GM10266 (cell line): Measurements from ENCODE around the gene FAM78A.

Experiments
- DNase-seq: peaks from one replicate; pipeline ENCODE4 v3.0.0; 2012; ENCODE audit errors: extremely low spot score
- TF ChIP-seq, protein P1 (sequence below): IDR thresholded peaks from 2 replicates; pipeline ENCODE4 v1.5.1; 2012; ENCODE audit warnings: mild to moderate bottlenecking, low read depth; ENCODE audit not compliant: control insufficient read depth, insufficient read depth; ENCODE audit errors: missing control alignments

The FAM78A gene, protein sequence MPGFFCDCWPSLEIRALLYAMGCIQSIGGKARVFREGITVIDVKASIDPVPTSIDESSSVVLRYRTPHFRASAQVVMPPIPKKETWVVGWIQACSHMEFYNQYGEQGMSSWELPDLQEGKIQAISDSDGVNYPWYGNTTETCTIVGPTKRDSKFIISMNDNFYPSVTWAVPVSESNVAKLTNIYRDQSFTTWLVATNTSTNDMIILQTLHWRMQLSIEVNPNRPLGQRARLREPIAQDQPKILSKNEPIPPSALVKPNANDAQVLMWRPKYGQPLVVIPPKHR

DNA sequence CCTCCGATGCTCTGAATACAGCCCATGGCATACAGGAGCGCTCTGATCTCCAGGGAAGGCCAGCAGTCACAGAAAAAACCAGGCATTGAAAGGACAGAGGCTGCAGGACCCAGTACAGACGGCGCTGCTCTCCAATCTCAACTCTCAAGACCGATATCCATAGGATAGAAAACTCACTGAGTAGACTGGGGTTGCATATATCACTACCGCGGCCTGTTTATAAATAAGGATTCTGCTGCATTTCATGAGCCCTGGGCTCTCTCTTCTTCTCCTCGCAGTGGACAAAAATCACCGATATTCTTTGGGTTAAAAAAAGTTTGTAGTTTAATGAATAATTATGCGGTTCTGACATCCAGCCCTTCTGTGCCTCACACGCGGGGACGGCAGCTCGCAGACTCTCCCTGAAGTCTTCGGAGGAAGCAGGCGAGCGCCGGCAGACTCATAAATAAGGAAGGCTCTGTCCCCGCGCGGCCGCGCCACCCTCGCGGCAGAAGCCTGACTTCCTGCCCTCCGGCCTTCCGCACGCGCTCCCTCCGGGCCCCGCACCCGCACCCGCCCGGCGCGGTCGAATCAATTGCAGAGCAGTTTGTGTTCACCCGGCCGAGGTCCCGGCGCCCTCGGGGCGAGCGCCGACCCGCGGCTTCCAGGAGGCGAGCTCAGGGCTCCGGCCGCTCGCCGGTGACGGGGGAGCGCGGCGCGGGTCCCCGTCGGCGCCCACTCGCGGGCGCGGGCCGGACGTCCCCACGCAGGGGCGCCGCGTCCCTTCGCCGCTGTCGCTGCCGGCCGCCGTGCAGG is at the start of gene FAM78A:
Gene FAM78A, minus strand, starts transcription at position 417 of the 795 bp plus-strand sequence. Its CDS starts 331 bp downstream, at position 86.
- DNase-seq = peak; percentile 68

DNA sequence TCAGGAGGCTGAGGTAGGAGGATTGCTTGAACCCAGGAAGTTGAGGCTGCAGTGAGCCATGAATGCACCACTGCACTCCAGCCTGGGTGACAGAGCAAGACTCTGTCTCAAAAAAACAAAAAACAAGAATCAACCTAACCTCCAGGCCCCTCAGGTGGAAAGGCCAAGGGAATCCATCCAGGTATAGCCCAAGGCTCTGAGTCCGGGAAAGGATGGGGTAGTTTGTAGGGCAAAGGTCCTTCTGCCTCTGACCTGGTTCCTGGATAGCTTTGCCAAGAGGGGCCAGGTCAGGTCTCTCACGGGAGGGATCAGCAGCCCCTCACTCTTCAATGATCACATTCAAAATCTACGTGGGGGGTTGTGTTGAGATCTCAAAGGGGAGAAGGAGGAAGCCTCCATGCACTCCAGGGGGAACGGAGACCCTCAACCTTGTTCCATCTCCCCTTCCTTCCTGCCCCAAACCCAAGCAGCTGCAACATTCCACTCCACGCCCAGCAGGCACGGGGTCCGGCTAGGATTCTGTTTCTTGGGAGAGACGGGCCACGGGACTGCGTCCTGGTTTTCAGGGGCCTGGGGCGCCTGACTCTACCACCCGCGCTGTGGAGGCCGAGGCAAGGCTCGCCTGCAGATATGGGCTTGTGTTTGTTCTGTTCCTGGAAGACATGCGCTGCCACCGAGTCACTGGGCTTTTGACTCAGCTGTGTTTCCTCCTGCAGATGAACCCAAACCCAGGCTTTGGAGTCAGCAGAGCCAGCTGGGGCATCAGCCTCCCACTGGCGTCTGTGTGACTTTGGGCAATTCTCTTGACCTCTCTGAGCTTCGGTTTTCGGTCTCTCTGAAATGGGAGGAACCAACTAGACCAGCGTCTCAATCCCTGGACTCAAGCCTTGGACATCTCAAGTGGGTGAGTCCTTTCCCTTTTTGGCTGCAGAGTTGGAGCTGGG is 48.7 kb upstream of the FAM78A start:
- DNase-seq = no peak
- TF ChIP-seq, protein P1, sequence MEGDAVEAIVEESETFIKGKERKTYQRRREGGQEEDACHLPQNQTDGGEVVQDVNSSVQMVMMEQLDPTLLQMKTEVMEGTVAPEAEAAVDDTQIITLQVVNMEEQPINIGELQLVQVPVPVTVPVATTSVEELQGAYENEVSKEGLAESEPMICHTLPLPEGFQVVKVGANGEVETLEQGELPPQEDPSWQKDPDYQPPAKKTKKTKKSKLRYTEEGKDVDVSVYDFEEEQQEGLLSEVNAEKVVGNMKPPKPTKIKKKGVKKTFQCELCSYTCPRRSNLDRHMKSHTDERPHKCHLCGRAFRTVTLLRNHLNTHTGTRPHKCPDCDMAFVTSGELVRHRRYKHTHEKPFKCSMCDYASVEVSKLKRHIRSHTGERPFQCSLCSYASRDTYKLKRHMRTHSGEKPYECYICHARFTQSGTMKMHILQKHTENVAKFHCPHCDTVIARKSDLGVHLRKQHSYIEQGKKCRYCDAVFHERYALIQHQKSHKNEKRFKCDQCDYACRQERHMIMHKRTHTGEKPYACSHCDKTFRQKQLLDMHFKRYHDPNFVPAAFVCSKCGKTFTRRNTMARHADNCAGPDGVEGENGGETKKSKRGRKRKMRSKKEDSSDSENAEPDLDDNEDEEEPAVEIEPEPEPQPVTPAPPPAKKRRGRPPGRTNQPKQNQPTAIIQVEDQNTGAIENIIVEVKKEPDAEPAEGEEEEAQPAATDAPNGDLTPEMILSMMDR = no peak

More for the DNA sequence above, at the start of gene FAM78A:
- TF ChIP-seq, protein P1 = peak; percentile 25

DNA sequence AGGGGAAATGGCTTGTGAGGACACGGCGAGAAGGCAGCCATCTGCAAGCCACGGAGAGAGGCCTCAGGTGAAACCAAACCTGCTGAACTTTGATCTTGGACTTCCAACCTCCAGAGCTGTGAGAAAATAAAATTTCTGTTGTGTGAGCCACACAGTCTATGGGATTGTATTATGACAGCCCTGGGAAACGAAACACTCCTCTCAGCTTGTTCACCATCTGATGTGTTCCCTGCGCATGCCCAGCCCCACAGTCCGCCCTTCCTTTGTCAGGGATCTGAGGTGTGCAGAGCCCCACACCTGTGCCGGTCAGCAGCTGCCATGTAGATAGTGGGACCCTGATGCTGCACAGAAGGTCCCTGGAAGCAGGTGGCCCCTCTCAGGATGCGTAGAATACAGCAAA is 47.3 kb upstream of the FAM78A start:
- TF ChIP-seq, protein P1 = no peak
- DNase-seq = no peak

DNA sequence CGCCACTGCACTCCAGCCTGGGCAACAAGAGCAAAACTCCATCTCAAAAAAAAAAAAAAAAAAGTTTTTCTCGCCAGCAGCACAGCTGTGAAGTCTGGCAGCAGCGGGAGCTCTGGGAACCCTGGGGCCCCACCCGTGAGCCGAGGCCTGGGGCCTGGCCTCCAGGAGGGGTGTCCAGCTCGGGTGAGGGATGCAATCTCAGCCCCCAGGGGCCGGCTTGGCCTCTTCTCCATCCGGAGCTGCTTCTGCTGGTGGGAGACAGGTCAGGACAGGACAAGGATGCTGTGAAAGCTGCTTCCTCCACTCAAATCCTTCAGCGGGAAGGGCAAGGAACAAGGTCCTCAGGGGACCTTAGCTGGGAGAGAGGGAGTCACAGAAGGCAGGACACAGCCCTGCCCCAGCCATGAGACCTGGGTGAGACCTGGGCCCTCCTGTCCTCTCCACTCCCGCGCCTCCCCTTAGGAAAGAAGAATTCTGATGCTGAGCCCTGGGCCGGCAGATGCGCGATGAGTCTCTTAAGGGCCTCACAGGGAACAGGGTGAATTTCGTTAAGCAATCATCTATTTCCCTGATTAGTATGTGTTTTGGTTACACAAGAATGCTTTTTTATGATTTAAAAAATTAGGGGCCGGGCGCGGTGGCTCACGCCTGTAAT is 43.8 kb upstream of the FAM78A start:
- TF ChIP-seq, protein P1 = no peak
- DNase-seq = no peak

DNA sequence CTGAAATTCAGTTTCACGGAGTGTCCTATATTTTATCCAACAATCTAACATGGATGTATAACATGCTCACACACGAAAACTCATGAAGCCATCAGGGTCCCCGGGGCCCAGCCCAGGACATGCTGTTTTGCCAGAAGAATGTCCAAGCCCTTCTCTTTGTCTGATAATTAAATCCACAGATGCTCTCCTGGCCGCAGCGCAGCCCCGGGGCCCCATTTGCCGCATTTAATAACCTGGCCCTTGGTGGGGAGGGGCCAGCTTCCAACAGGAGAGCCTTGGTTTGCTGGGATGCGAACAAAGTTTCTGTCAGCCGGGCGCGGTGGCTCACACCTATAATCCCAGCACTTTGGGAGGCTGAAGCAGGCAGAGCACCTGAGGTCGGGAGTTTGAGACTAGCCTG is 43.2 kb upstream of the FAM78A start:
- DNase-seq = no peak
- TF ChIP-seq, protein P1 = no peak

DNA sequence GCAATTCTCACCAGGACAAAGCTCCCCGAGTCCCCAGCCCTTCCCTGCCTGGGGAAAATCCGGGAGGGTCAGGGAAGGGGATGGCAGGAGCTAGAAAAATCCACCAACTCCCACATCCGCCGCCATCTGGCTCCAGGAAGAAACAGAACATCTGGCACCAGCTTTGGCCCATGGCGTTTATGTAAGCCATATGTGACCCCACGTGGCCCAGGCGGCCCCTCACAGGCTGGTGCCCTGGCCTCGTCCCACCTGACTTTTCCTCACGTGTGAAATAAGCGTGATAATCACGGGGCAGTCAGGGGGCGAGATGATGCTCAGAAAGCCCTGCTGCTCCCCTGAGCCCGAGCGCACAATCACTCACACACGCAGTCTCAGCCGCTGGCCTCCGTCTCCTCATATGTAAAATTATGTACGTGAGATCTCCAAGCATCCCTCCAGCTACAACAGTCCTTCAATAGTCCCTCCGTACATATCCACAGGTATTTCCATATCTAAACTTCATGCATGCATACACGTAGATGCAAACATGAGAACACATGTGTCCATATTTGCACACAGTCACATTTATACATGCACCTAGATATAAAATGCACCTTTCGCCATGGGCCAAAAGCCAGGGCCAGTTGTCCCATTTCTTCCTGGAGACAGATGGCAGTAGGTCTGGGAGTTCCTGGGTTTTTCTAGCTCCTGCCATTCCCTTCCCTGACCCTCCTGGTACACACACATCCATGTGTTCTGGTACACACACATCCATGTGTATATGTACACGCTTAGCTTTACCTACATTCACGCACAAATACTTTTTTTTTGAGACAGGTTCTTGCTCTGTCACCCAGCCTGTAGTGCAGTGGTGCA is 42.1 kb upstream of the FAM78A start:
- no peak for DNase-seq
- TF ChIP-seq, protein P1 = no peak
